K562 (cell line): ENCODE data around the gene MX1.

Experiments used
- CHD1 ChIP-seq: fragments of 200-600 bp; sonication (generic); IDR thresholded peaks from one replicate; pipeline ENCODE4 v1.6.1; 2012; ENCODE audit warnings: mild to moderate bottlenecking, moderate library complexity, low read length, inconsistent platforms
- CXXC5 ChIP-seq: fragments of 250-450 bp; sonication (Bioruptor Pico); IDR thresholded peaks from 2 replicates; pipeline ENCODE4 v1.8.0; 2022; ENCODE audit warnings: inconsistent platforms, mild to moderate bottlenecking, moderate library complexity
- EGR1 ChIP-seq: fragments of 450-650 bp; conservative IDR thresholded peaks from 2 replicates; pipeline ENCODE4 v1.6.1; 2017; ENCODE audit warnings: mild to moderate bottlenecking
- EP300 ChIP-seq: IDR thresholded peaks from 2 replicates; pipeline ENCODE4 v1.6.1; 2012; ENCODE audit warnings: low read length, improper control_type of control experiment
- TAF7 ChIP-seq: fragments of 450-650 bp; IDR thresholded peaks from 2 replicates; pipeline ENCODE4 v1.6.1; 2016; ENCODE audit warnings: missing genetic modification characterization, missing compliant biosample characterization
- ZNF143 ChIP-seq: sonication (generic); formaldehyde crosslinking; IDR thresholded peaks from 2 replicates; pipeline ENCODE4 v1.9.0; 2022; ENCODE audit warnings: mild to moderate bottlenecking, missing genetic modification reagents

- TF ChIP-seq CXXC5, result no peak
- TF ChIP-seq EP300, result no peak
- no peak for TF ChIP-seq CHD1
- no peak for TF ChIP-seq TAF7 (tag)
- no peak for TF ChIP-seq EGR1
- TF ChIP-seq ZNF143 (CRISPR knock-in tag), result no peak
Measured at GRCh38 chr21:41445465-41445862, 19.4 kb downstream of the MX1 start.
